ENCODE data around the gene C10orf95.

The C10orf95 gene

DNA sequence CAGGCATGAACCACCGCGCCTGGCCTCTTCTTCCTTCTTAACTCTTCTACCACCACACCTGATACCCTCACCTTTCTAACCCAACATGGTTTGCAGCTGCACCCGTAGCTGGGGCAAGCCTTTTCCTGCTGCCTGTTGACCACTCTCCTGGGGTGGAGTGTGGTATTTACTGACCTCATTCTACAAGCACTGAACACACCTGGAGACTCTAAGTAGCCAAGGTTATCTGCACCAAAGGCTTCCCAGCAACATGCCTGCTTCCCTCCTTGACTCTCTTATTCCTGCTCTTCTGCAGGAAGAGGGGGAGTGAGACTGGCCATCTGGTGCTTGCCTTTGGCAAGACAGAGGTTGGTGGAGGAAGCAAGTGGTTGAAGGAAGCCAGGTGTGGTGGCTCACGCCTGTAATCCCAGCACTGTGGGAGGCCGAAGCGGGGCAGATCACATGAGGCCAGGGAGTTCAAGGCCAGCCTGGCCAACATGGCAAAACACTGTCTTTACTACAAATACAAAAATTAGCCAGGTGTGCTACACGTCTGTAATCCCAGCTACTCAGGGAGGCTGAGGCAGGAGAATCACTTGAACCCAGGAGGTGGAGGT, 41.1 kb upstream of the C10orf95 start:
- POLR2A ChIA-PET: interaction anchor here (0.7 kb wide), 1 partner anchor 101 kb away, joined by 5 read pairs; no protein-coding TSS in a partner anchor
- H3K36me3 ChIP-seq (ENCODE audit: control insufficient read depth in 2 of 2, insufficient read depth in 1 of 2, low read length in 2 of 2): peaks cover 18 to 35% of the 10 kb centered on the region in 2 experiments
- H3K27ac ChIP-seq (ENCODE audit: extremely low read depth, low read depth, low read length): no peak overlapping the region
- CTCF ChIA-PET: no interaction called here
- TF ChIP-seq ZNF157 (tag by site-specific recombination; IDR thresholded peaks at IDR 0.05) (no peak), ZNF670 (tag by site-specific recombination; IDR thresholded peaks at IDR 0.05; ENCODE audit: low read depth) (no peak), PRDM10 (tag by site-specific recombination; IDR thresholded peaks at IDR 0.05) (no peak), ZNF202 (tag by site-specific recombination; IDR thresholded peaks at IDR 0.05; ENCODE audit: borderline replicate concordance) (no peak), OSR2 (tag by site-specific recombination; IDR thresholded peaks at IDR 0.05) (no peak), ZNF311 (tag by site-specific recombination; IDR thresholded peaks at IDR 0.05; ENCODE audit: borderline replicate concordance) (no peak), ZNF2 (tag by site-specific recombination; IDR thresholded peaks at IDR 0.05) (no peak), ZNF571 (tag by site-specific recombination; IDR thresholded peaks at IDR 0.05) (no peak), ZNF830 (tag by site-specific recombination; IDR thresholded peaks at IDR 0.05; ENCODE audit: low read depth) (no peak), ZNF561 (tag by site-specific recombination; IDR thresholded peaks at IDR 0.05; ENCODE audit: borderline replicate concordance) (no peak), ZBTB17 (tag by site-specific recombination; IDR thresholded peaks at IDR 0.05) (no peak), ZNF391 (tag by site-specific recombination; IDR thresholded peaks at IDR 0.05; ENCODE audit: borderline replicate concordance, low read depth) (no peak), AEBP2 (tag by site-specific recombination; IDR thresholded peaks at IDR 0.05; ENCODE audit: borderline replicate concordance) (no peak)
- TF ChIP-seq, protein P1, sequence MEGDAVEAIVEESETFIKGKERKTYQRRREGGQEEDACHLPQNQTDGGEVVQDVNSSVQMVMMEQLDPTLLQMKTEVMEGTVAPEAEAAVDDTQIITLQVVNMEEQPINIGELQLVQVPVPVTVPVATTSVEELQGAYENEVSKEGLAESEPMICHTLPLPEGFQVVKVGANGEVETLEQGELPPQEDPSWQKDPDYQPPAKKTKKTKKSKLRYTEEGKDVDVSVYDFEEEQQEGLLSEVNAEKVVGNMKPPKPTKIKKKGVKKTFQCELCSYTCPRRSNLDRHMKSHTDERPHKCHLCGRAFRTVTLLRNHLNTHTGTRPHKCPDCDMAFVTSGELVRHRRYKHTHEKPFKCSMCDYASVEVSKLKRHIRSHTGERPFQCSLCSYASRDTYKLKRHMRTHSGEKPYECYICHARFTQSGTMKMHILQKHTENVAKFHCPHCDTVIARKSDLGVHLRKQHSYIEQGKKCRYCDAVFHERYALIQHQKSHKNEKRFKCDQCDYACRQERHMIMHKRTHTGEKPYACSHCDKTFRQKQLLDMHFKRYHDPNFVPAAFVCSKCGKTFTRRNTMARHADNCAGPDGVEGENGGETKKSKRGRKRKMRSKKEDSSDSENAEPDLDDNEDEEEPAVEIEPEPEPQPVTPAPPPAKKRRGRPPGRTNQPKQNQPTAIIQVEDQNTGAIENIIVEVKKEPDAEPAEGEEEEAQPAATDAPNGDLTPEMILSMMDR (tag by site-specific recombination; IDR thresholded peaks at IDR 0.05): no peak
- TF ChIP-seq, protein P2, sequence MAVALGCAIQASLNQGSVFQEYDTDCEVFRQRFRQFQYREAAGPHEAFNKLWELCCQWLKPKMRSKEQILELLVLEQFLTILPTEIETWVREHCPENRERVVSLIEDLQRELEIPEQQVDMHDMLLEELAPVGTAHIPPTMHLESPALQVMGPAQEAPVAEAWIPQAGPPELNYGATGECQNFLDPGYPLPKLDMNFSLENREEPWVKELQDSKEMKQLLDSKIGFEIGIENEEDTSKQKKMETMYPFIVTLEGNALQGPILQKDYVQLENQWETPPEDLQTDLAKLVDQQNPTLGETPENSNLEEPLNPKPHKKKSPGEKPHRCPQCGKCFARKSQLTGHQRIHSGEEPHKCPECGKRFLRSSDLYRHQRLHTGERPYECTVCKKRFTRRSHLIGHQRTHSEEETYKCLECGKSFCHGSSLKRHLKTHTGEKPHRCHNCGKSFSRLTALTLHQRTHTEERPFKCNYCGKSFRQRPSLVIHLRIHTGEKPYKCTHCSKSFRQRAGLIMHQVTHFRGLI (tag by site-specific recombination; IDR thresholded peaks at IDR 0.05): no peak
- H3K9me3 ChIP-seq (ENCODE audit: control insufficient read depth, insufficient read depth, low read depth, low read length): no peaks in the 10 kb centered on the region
- H3K4me3 ChIP-seq (ENCODE audit: low read depth, low read length): no peak overlapping the region
- H3K4me1 ChIP-seq (ENCODE audit: control insufficient read depth, insufficient read depth, low read length): peaks cover 2% of the 10 kb centered on the region; the same call in 1 of the 2 replicates

DNA sequence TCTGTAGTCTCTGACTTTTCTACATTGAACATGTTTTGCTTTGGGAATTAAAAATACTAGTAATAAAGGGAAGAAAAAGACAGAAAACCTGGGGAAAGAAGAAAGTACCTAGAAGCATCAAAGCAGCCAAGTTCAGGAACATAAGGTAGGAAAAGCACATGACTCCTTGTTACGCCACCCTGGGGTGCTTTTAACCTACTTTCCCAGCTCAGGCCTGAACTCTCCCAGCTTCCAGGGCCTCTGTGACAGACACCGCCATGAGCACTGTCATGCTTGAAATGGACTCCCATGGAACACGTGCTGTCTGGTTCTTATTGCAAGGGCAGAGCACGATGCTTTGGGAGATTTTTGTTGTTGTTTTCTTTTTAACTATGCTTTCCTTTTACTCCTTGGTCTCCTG, 39.8 kb upstream of the C10orf95 start:
- POLR2A ChIA-PET: no interaction called here
- CTCF ChIA-PET: interaction anchor here (1.9 kb wide), 1 partner anchor 93 kb away, joined by 4 read pairs; no protein-coding TSS in a partner anchor
- peaks cover 29 to 48% of the 10 kb centered on the region in 2 experiments for H3K36me3 ChIP-seq (ENCODE audit: control insufficient read depth in 2 of 2, insufficient read depth in 1 of 2, low read length in 2 of 2)
- no peak for TF ChIP-seq ZNF366 (tag by site-specific recombination; conservative IDR thresholded peaks at IDR 0.05)
- TF ChIP-seq, protein P3, sequence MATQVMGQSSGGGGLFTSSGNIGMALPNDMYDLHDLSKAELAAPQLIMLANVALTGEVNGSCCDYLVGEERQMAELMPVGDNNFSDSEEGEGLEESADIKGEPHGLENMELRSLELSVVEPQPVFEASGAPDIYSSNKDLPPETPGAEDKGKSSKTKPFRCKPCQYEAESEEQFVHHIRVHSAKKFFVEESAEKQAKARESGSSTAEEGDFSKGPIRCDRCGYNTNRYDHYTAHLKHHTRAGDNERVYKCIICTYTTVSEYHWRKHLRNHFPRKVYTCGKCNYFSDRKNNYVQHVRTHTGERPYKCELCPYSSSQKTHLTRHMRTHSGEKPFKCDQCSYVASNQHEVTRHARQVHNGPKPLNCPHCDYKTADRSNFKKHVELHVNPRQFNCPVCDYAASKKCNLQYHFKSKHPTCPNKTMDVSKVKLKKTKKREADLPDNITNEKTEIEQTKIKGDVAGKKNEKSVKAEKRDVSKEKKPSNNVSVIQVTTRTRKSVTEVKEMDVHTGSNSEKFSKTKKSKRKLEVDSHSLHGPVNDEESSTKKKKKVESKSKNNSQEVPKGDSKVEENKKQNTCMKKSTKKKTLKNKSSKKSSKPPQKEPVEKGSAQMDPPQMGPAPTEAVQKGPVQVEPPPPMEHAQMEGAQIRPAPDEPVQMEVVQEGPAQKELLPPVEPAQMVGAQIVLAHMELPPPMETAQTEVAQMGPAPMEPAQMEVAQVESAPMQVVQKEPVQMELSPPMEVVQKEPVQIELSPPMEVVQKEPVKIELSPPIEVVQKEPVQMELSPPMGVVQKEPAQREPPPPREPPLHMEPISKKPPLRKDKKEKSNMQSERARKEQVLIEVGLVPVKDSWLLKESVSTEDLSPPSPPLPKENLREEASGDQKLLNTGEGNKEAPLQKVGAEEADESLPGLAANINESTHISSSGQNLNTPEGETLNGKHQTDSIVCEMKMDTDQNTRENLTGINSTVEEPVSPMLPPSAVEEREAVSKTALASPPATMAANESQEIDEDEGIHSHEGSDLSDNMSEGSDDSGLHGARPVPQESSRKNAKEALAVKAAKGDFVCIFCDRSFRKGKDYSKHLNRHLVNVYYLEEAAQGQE (tag by site-specific recombination; IDR thresholded peaks at IDR 0.05): no peak
- TF ChIP-seq ZNF777 (tag by site-specific recombination; IDR thresholded peaks at IDR 0.05; ENCODE audit: borderline replicate concordance): no peak
- no peak for TF ChIP-seq ZNF600 (tag by site-specific recombination; IDR thresholded peaks at IDR 0.05)
- TF ChIP-seq, protein P4, sequence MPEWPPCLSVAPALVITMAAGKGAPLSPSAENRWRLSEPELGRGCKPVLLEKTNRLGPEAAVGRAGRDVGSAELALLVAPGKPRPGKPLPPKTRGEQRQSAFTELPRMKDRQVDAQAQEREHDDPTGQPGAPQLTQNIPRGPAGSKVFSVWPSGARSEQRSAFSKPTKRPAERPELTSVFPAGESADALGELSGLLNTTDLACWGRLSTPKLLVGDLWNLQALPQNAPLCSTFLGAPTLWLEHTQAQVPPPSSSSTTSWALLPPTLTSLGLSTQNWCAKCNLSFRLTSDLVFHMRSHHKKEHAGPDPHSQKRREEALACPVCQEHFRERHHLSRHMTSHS (tag by site-specific recombination; IDR thresholded peaks at IDR 0.05): no peak
- no peak for TF ChIP-seq ZNF223 (tag by site-specific recombination; IDR thresholded peaks at IDR 0.05)
- TF ChIP-seq ZNF433 (tag by site-specific recombination; IDR thresholded peaks at IDR 0.05; ENCODE audit: low read depth): no peak

More for the DNA sequence above, 39.8 kb upstream of the C10orf95 start:
- Histone ChIP-seq H3K4me1 (ENCODE audit: control insufficient read depth, insufficient read depth, low read length) (peaks cover 2% of the 10 kb centered on the region; the same call in 1 of the 2 replicates), H3K4me3 (ENCODE audit: low read depth, low read length) (no peak overlapping the region), H3K9me3 (ENCODE audit: control insufficient read depth, insufficient read depth, low read depth, low read length) (no peaks in the 10 kb centered on the region), H3K27ac (ENCODE audit: extremely low read depth, low read depth, low read length) (no peak overlapping the region)
